HEK293T (cell line): ENCODE results near the gene GDA.
A peak's percentile ranks its signal among the peaks of the same experiment; 100 is the strongest.

Experiments used
- CTCF ChIA-PET: fragments of 350-600 bp; formaldehyde crosslinking; extraction: SDS; loops from one replicate; lab custom pipeline; 2021; ENCODE audit warnings: antibody characterized with exemption, inconsistent platforms; lab: Yijun Ruan, JAX
- POLR2A ChIA-PET: fragments of 350-600 bp; formaldehyde crosslinking; extraction: SDS; loops from one replicate; lab custom pipeline; 2020; ENCODE audit warnings: antibody characterized with exemption, inconsistent platforms; lab: Yijun Ruan, JAX
- DNase-seq: peaks from one replicate; pipeline ENCODE4 v3.0.0; 2012; ENCODE audit warnings: mixed read lengths; ENCODE audit errors: extremely low spot score
- ARNT ChIP-seq: fragments of 450-650 bp; IDR thresholded peaks from 2 replicates; pipeline ENCODE4 v1.6.1; 2017; ENCODE audit warnings: mild to moderate bottlenecking
- BHLHE40 ChIP-seq: fragments of 450-650 bp; IDR thresholded peaks from 2 replicates; pipeline ENCODE4 v1.6.1; 2016; ENCODE audit warnings: mild to moderate bottlenecking, moderate library complexity, borderline replicate concordance
- CTBP1 ChIP-seq: fragments of 450-650 bp; IDR thresholded peaks from 2 replicates; pipeline ENCODE4 v1.6.1; 2016; ENCODE audit warnings: borderline replicate concordance
- ELF4 ChIP-seq: fragments of 450-650 bp; IDR thresholded peaks from 2 replicates; pipeline ENCODE4 v1.6.1; 2017; ENCODE audit warnings: antibody characterized with exemption
- FOXA1 ChIP-seq: fragments of 450-650 bp; IDR thresholded peaks from 2 replicates; pipeline ENCODE4 v1.6.1; 2016; ENCODE audit warnings: mild to moderate bottlenecking
- FOXK2 ChIP-seq: fragments of 450-650 bp; IDR thresholded peaks from 2 replicates; pipeline ENCODE4 v1.6.1; 2016; ENCODE audit warnings: mild to moderate bottlenecking
- FOXM1 ChIP-seq: fragments of 450-650 bp; IDR thresholded peaks from 2 replicates; pipeline ENCODE4 v1.6.1; 2017; ENCODE audit warnings: mild to moderate bottlenecking, borderline replicate concordance
- HDGF ChIP-seq: fragments of 450-650 bp; IDR thresholded peaks from 2 replicates; pipeline ENCODE4 v1.6.1; 2017; ENCODE audit warnings: antibody characterized with exemption, borderline replicate concordance
- L3MBTL2 ChIP-seq: fragments of 450-650 bp; conservative IDR thresholded peaks from 2 replicates; pipeline ENCODE4 v1.6.1; 2016; ENCODE audit warnings: mild to moderate bottlenecking
- LEF1 ChIP-seq: fragments of 450-650 bp; IDR thresholded peaks from 2 replicates; pipeline ENCODE4 v1.6.1; 2017; ENCODE audit warnings: mild to moderate bottlenecking, borderline replicate concordance
- NFRKB ChIP-seq: fragments of 450-650 bp; IDR thresholded peaks from 2 replicates; pipeline ENCODE4 v1.6.1; 2016; ENCODE audit warnings: mild to moderate bottlenecking, moderate library complexity
- SP1 ChIP-seq: fragments of 450-650 bp; IDR thresholded peaks from 2 replicates; pipeline ENCODE4 v1.6.1; 2017
- SUZ12 ChIP-seq: fragments of 450-650 bp; IDR thresholded peaks from 2 replicates; pipeline ENCODE4 v1.6.1; 2016; ENCODE audit warnings: mild to moderate bottlenecking
- TARDBP ChIP-seq: fragments of 450-650 bp; IDR thresholded peaks from 2 replicates; pipeline ENCODE4 v1.6.1; 2016
- ZNF384 ChIP-seq: fragments of 450-650 bp; IDR thresholded peaks from 2 replicates; pipeline ENCODE4 v1.6.1; 2016
- TF ChIP-seq, protein P1 (sequence below): fragments of 450-650 bp; IDR thresholded peaks from 2 replicates; pipeline ENCODE4 v1.6.1; 2016

Gene GDA

GRCh38 chr9:72200452-72200851 is 51.2 kb downstream of the GDA start:
- TF ChIP-seq BHLHE40, result no peak
- no peak for TF ChIP-seq FOXM1
- no peak for TF ChIP-seq SUZ12
- TF ChIP-seq NFRKB, result no peak
- no peak for TF ChIP-seq ELF4
- no peak for TF ChIP-seq LEF1
- TF ChIP-seq L3MBTL2, result no peak
- TF ChIP-seq FOXA1, result no peak
- no peak for TF ChIP-seq ARNT
- TF ChIP-seq ZNF384, result no peak
- no peak for TF ChIP-seq HDGF
- TF ChIP-seq CTBP1, result no peak
- TF ChIP-seq TARDBP, result no peak
- no peak for TF ChIP-seq FOXK2
- TF ChIP-seq, protein P1, sequence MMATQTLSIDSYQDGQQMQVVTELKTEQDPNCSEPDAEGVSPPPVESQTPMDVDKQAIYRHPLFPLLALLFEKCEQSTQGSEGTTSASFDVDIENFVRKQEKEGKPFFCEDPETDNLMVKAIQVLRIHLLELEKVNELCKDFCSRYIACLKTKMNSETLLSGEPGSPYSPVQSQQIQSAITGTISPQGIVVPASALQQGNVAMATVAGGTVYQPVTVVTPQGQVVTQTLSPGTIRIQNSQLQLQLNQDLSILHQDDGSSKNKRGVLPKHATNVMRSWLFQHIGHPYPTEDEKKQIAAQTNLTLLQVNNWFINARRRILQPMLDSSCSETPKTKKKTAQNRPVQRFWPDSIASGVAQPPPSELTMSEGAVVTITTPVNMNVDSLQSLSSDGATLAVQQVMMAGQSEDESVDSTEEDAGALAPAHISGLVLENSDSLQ, result no peak
- POLR2A ChIA-PET, result no interaction called here
- DNase-seq, result no peak
- CTCF ChIA-PET, result no interaction called here

DNA sequence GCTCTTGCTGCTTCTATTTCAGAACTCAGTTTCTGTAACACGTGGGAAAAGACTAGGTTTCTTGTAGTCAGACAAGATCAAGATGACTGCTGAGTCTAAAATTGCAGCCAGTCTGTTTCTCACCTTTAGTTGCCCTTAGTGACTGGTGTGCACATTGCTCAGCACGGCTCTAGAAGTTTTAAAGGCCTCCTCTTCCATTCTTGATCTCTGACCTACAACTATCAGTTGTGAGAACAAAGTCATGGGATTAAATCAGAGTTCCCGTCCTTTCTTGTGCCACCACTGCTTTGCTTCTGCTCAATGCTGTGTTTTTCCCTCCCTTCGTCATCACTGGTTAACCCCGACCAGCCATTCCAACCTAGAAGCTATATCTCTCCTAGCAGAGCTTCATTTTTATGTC is 52.8 kb downstream of the GDA start:
- no peak for DNase-seq
- ChIA-PET CTCF (no interaction called here), POLR2A (no interaction called here)

DNA sequence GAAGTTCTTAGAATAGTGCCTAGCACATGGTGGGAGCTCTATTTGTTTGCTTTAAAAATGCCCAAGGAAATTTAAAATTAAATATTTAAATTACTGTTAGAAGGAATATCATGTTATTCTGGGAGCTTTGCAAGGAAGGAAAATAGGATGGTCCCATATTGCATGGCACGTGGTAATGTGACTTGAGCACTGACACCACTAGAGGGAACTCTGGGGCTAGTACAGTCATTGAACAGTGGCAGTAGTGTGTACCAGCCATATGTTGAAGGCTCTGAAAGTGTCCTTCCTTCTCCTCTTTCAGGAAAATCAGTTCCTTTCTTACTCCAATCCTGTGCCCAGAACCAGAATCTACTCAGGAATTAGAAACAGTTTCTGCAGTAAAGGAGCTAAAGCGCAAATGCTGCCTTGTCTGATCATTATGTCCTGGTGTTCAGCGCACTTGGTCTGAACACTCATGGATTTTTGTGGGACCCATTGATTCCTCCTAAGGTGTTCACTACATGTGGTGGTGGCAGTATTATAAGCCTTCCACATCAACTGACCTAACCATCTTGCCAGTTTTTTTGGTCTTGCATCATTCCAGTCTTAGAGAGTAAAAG is 54.1 kb downstream of the GDA start:
- POLR2A ChIA-PET, result no interaction called here
- peak; percentile 62 for DNase-seq
- TF ChIP-seq L3MBTL2, result 0 out of 2 replicates have a peak, but pooled peaks have one; percentile 29
- no peak for TF ChIP-seq HDGF
- CTCF ChIA-PET, result no interaction called here

More for the DNA sequence above, 52.8 kb downstream of the GDA start:
- TF ChIP-seq HDGF (no peak), FOXK2 (no peak), SUZ12 (no peak), FOXM1 (no peak), LEF1 (no peak), ELF4 (no peak), L3MBTL2 (no peak), FOXA1 (no peak), NFRKB (no peak), ARNT (no peak), ZNF384 (no peak), CTBP1 (no peak)
- TF ChIP-seq, protein P1, result no peak

GRCh38 chr9:72204062-72204461 is 54.8 kb downstream of the GDA start:
- DNase-seq, result no peak
- TF ChIP-seq, protein P1, result no peak
- TF ChIP-seq FOXA1 (no peak), NFRKB (no peak), CTBP1 (no peak), TARDBP (no peak), BHLHE40 (no peak), FOXK2 (no peak), SP1 (no peak), LEF1 (no peak), SUZ12 (no peak), ELF4 (no peak), FOXM1 (no peak), HDGF (no peak), ARNT (no peak), ZNF384 (no peak), L3MBTL2 (no peak)
- CTCF ChIA-PET, result no interaction called here
- POLR2A ChIA-PET, result no interaction called here

- ChIA-PET POLR2A (no interaction called here), CTCF (interaction anchor here (0.6 kb wide), 1 partner anchor 21 kb away, joined by 4 read pairs; no protein-coding TSS in a partner anchor)
- DNase-seq, result no peak
- no peak for TF ChIP-seq ELF4
- TF ChIP-seq CTBP1, result no peak
- no peak for TF ChIP-seq HDGF
- no peak for TF ChIP-seq L3MBTL2
- no peak for TF ChIP-seq SUZ12
- no peak for TF ChIP-seq TARDBP
- TF ChIP-seq FOXM1, result no peak
- TF ChIP-seq, protein P1, result no peak
- no peak for TF ChIP-seq FOXA1
- no peak for TF ChIP-seq ZNF384
- TF ChIP-seq ARNT, result no peak
- no peak for TF ChIP-seq FOXK2
- no peak for TF ChIP-seq LEF1
- no peak for TF ChIP-seq BHLHE40
- no peak for TF ChIP-seq SP1
- no peak for TF ChIP-seq NFRKB
These were observed 56.3 kb downstream of the GDA start for GRCh38 chr9:72205513-72205912.

DNA sequence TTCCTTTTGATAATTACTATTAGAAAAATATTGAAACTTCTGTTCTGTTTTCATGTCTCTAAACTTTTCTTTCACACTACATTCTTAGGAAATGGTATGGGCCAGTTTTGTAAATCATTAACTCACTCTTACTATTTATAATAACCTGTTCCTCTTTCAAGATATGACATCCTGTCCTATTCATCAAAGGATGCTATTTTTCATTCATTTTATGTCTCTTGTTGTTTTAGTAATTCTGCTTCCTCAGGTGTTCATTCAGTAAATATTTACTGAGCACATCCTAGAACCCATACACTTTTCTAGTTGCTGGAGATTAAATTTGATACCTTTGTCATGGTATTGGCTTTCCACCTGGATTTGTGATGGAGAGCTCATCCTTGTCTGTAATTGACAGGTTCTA is 58.0 kb downstream of the GDA start:
- TF ChIP-seq ZNF384, result no peak
- TF ChIP-seq CTBP1, result no peak
- TF ChIP-seq BHLHE40, result no peak
- TF ChIP-seq FOXM1, result no peak
- ChIA-PET CTCF (no interaction called here), POLR2A (no interaction called here)
- no peak for DNase-seq
